ENCODE data around the gene TRABD2B.

TRABD2B gene

DNA sequence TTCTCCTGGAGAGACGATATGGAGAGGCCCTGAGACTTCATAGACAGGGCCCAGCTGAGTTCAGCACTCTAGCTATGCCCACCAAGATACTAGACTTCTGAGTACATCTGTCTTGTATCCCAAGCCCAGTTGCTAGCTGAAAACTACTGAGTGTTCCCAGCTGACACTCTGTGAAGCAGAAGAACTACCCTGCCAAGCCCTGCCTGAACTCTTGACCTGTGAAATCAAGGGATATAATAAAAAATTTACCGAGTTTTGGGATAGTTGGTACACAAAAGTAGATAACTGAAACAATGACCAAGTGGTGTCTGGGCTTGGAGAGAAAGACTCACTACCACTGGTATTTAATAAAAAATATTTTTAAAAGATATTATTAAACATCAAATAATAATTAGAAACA is 267.5 kb downstream of the TRABD2B start:
- CTCF ChIA-PET: interaction anchor here (4.4 kb wide), 1 partner anchor 341 kb away, joined by 94 read pairs; no protein-coding TSS in a partner anchor
- Histone ChIP-seq H3K4me3 (ENCODE audit: low read depth, low read length) (no peak overlapping the region), H3K4me1 (ENCODE audit: control insufficient read depth, insufficient read depth, low read length) (0 out of 2 replicates have a peak, but pooled peaks cover 5% of the 10 kb centered on the region), H3K27ac (ENCODE audit: extremely low read depth, low read depth, low read length) (no peak overlapping the region), H3K9me3 (ENCODE audit: control insufficient read depth, insufficient read depth, low read depth, low read length) (no peaks in the 10 kb centered on the region), H3K36me3 (ENCODE audit: control insufficient read depth in 2 of 2, insufficient read depth in 1 of 2, low read length in 2 of 2) (no peaks in the 10 kb centered on the region)
- POLR2A ChIA-PET: no interaction called here
- TF ChIP-seq ZFP41 (tag by site-specific recombination; IDR thresholded peaks at IDR 0.05; ENCODE audit: borderline replicate concordance) (no peak), ZNF423 (tag by site-specific recombination; IDR thresholded peaks at IDR 0.05) (no peak), ZNF138 (tag by site-specific recombination; IDR thresholded peaks at IDR 0.05; ENCODE audit: borderline replicate concordance) (no peak), ZNF426 (tag by site-specific recombination; IDR thresholded peaks at IDR 0.05) (no peak), ZNF24 (tag by site-specific recombination; IDR thresholded peaks at IDR 0.05) (no peak), HOXC10 (CRISPR knock-in tag; IDR thresholded peaks at IDR 0.05) (no peak), ZNF311 (tag by site-specific recombination; IDR thresholded peaks at IDR 0.05; ENCODE audit: borderline replicate concordance) (no peak), ZNF560 (tag by site-specific recombination; IDR thresholded peaks at IDR 0.05; ENCODE audit: borderline replicate concordance) (no peak), ZNF521 (tag by site-specific recombination; IDR thresholded peaks at IDR 0.05) (no peak), ZNF510 (tag by site-specific recombination; IDR thresholded peaks at IDR 0.05; ENCODE audit: insufficient replicate concordance) (no peak), HOXA7 (CRISPR knock-in tag; IDR thresholded peaks at IDR 0.05; ENCODE audit: borderline replicate concordance) (no peak), ZNF701 (tag by site-specific recombination; IDR thresholded peaks at IDR 0.05) (no peak), ZNF214 (tag by site-specific recombination; IDR thresholded peaks at IDR 0.05; ENCODE audit: borderline replicate concordance) (no peak), ZNF174 (tag by site-specific recombination; IDR thresholded peaks at IDR 0.05) (no peak), ZNF830 (tag by site-specific recombination; IDR thresholded peaks at IDR 0.05; ENCODE audit: low read depth) (no peak)
- TF ChIP-seq, protein P1, sequence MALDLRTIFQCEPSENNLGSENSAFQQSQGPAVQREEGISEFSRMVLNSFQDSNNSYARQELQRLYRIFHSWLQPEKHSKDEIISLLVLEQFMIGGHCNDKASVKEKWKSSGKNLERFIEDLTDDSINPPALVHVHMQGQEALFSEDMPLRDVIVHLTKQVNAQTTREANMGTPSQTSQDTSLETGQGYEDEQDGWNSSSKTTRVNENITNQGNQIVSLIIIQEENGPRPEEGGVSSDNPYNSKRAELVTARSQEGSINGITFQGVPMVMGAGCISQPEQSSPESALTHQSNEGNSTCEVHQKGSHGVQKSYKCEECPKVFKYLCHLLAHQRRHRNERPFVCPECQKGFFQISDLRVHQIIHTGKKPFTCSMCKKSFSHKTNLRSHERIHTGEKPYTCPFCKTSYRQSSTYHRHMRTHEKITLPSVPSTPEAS (tag by site-specific recombination; IDR thresholded peaks at IDR 0.05): no peak
- TF ChIP-seq, protein P2, sequence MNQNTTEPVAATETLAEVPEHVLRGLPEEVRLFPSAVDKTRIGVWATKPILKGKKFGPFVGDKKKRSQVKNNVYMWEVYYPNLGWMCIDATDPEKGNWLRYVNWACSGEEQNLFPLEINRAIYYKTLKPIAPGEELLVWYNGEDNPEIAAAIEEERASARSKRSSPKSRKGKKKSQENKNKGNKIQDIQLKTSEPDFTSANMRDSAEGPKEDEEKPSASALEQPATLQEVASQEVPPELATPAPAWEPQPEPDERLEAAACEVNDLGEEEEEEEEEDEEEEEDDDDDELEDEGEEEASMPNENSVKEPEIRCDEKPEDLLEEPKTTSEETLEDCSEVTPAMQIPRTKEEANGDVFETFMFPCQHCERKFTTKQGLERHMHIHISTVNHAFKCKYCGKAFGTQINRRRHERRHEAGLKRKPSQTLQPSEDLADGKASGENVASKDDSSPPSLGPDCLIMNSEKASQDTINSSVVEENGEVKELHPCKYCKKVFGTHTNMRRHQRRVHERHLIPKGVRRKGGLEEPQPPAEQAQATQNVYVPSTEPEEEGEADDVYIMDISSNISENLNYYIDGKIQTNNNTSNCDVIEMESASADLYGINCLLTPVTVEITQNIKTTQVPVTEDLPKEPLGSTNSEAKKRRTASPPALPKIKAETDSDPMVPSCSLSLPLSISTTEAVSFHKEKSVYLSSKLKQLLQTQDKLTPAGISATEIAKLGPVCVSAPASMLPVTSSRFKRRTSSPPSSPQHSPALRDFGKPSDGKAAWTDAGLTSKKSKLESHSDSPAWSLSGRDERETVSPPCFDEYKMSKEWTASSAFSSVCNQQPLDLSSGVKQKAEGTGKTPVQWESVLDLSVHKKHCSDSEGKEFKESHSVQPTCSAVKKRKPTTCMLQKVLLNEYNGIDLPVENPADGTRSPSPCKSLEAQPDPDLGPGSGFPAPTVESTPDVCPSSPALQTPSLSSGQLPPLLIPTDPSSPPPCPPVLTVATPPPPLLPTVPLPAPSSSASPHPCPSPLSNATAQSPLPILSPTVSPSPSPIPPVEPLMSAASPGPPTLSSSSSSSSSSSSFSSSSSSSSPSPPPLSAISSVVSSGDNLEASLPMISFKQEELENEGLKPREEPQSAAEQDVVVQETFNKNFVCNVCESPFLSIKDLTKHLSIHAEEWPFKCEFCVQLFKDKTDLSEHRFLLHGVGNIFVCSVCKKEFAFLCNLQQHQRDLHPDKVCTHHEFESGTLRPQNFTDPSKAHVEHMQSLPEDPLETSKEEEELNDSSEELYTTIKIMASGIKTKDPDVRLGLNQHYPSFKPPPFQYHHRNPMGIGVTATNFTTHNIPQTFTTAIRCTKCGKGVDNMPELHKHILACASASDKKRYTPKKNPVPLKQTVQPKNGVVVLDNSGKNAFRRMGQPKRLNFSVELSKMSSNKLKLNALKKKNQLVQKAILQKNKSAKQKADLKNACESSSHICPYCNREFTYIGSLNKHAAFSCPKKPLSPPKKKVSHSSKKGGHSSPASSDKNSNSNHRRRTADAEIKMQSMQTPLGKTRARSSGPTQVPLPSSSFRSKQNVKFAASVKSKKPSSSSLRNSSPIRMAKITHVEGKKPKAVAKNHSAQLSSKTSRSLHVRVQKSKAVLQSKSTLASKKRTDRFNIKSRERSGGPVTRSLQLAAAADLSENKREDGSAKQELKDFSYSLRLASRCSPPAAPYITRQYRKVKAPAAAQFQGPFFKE (tag by site-specific recombination; IDR thresholded peaks at IDR 0.05; ENCODE audit: borderline replicate concordance): no peak
- TF ChIP-seq, protein P3, sequence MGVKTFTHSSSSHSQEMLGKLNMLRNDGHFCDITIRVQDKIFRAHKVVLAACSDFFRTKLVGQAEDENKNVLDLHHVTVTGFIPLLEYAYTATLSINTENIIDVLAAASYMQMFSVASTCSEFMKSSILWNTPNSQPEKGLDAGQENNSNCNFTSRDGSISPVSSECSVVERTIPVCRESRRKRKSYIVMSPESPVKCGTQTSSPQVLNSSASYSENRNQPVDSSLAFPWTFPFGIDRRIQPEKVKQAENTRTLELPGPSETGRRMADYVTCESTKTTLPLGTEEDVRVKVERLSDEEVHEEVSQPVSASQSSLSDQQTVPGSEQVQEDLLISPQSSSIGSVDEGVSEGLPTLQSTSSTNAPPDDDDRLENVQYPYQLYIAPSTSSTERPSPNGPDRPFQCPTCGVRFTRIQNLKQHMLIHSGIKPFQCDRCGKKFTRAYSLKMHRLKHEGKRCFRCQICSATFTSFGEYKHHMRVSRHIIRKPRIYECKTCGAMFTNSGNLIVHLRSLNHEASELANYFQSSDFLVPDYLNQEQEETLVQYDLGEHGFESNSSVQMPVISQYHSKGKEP (tag by site-specific recombination; IDR thresholded peaks at IDR 0.05): no peak
- TF ChIP-seq, protein P4, sequence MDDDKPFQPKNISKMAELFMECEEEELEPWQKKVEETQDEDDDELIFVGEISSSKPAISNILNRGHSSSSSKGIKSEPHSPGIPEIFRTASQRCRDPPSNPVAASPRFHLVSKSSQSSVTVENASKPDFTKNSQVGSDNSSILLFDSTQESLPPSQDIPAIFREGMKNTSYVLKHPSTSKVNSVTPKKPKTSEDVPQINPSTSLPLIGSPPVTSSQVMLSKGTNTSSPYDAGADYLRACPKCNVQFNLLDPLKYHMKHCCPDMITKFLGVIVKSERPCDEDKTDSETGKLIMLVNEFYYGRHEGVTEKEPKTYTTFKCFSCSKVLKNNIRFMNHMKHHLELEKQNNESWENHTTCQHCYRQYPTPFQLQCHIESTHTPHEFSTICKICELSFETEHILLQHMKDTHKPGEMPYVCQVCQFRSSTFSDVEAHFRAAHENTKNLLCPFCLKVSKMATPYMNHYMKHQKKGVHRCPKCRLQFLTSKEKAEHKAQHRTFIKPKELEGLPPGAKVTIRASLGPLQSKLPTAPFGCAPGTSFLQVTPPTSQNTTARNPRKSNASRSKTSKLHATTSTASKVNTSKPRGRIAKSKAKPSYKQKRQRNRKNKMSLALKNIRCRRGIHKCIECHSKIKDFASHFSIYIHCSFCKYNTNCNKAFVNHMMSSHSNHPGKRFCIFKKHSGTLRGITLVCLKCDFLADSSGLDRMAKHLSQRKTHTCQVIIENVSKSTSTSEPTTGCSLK (tag by site-specific recombination; IDR thresholded peaks at IDR 0.05): no peak
